GM12892 (cell line): ENCODE data around the gene ZRANB2.

Experiments
- DNase-seq: peaks from one replicate; pipeline ENCODE4 v3.0.0; 2011; ENCODE audit not compliant: insufficient read length
- FAIRE-seq: peaks from 2 replicates; lab custom pipeline; 2011; peaks lifted over from hg19 to GRCh38; lab: Jason Lieb, UNC
- POLR2A ChIP-seq: IDR thresholded peaks from 2 replicates; pipeline ENCODE4 v1.6.1; 2011; ENCODE audit warnings: low read depth, low read length, control low read depth
- POLR2AphosphoS5 ChIP-seq: IDR thresholded peaks from 2 replicates; pipeline ENCODE4 v1.6.1; 2011; ENCODE audit warnings: low read depth, low read length, control low read depth
- TAF1 ChIP-seq: IDR thresholded peaks from 2 replicates; pipeline ENCODE4 v1.6.1; 2011; ENCODE audit warnings: low read depth, mild to moderate bottlenecking, control low read depth, low read length, borderline replicate concordance

Gene ZRANB2

DNA sequence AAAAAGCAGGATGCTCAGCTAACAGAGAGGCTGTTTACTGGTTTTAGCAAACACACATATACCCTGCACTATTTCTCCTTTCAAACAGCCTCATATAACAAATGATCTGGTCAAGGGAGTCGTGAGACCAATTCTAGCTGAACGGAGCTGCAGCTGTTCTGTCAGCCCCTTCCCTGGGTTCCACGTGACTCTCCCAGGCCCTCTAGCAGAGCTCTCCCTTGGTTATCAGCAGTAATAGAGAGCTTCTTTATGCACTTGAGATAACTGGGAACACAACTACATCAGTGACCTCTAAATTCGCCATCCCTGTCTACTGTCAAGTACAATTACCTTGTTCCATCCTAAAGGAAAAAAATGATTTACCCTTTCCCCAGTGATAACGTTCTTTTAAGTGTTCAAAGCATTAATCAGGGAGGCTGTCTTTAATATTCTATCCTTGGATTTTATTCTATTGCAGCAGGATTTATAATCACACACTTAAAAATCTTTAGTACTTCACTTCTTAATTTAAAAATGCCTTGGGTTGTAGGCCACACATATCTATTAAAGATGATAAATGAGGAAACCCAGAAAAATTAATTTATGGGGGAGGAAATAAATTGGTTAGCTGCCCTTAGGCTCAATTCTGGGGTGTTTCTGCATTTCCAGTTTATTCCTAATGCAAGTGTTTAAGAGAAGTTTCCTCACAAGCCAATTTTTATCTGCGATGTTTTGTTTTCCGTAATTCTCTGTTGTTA, 61.4 kb downstream of the ZRANB2 start:
- no peak for DNase-seq
- TF ChIP-seq POLR2A (no peak), POLR2AphosphoS5 (no peak), TAF1 (no peak)
- FAIRE-seq, result no peak

DNA sequence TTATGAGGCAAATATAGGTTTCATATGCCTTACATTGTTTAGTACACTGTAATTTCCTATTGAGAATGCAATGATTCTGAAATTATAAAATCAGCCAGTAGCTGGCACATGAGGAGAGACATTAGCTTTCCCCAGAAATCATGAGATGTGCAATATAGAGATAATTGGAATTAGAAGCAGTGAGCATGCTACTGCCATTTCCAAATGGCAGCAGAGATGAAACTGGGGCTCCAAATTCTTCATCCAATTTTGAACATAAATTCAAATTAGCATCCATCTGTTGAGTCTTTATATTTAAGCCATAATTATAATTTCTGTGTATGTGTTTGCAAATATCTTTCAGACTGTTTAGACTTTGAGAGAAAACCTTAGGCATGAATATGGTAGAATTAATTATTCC, 62.0 kb downstream of the ZRANB2 start:
- DNase-seq (no peak), FAIRE-seq (no peak)
- TF ChIP-seq POLR2AphosphoS5 (no peak), POLR2A (no peak), TAF1 (no peak)

DNA sequence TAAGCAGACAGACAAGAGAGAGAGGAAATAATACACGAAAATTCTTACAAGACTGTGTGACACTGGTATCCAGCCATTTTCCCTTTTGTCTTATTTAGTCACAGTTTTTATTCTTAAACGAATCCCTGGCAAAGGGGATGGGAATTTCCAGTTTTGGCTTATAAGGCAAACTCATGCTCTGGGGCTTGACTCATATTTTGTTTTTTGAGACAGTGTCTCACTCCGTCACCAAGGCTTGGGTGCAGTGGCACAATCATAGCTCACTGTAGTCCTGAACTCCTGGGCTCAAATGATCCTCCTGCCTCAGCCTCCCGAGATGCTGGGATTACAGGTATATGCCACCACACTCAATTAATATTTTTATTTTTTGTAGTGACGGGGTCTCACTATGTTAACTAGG, 65.1 kb downstream of the ZRANB2 start:
- TF ChIP-seq TAF1 (no peak), POLR2AphosphoS5 (no peak), POLR2A (no peak)
- no peak for DNase-seq
- no peak for FAIRE-seq

DNA sequence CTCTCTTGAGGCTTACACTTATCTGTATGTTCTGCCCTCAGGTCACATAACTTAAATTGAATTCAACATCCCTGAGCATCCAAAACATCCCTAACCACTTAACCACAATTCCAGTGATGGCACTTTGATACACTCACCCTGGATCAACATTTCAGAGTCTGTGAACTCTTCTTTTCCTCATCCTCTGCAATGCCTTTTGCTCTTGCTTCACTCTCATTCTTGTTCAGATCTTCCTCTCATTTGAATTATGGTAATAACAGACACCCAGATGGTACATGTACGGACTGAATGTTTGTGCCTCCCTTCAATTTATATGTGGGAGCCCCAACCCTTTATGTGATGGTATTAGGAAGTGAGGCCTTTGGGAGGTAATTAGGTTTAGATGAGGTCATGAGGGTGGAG, 66.7 kb downstream of the ZRANB2 start:
- no peak for FAIRE-seq

More for the DNA sequence above, 66.7 kb downstream of the ZRANB2 start:
- DNase-seq, result no peak
- TF ChIP-seq POLR2A (no peak), TAF1 (no peak), POLR2AphosphoS5 (no peak)
